Gastrocnemius medialis (tissue), 4 donors: Measurements from ENCODE around the gene PTPN6.

ENCODE experiments used
- POLR2A ChIP-seq, 2 donors: fragments of 450-650 bp; IDR thresholded peaks; one replicate each; pipeline ENCODE4 v1.6.1; 2017; ENCODE audit warnings: antibody characterized with exemption in 2 of 2, mild to moderate bottlenecking in 2 of 2, moderate library complexity in 2 of 2
- TF ChIP-seq, protein P1 (sequence below), 5 experiments: fragments of 450-650 bp in 3 of 5; fragments of 200-600 bp in 2 of 5; sonication (generic) in 2 of 5; IDR thresholded peaks in 4 of 5; conservative IDR thresholded peaks in 1 of 5; 1 replicate in 4 of 5; 2 replicates in 1 of 5; pipeline ENCODE4 v1.5.1; 2016 to 2019; ENCODE audit warnings: antibody characterized with exemption in 5 of 5, mild to moderate bottlenecking in 3 of 5, moderate library complexity in 3 of 5

DNA sequence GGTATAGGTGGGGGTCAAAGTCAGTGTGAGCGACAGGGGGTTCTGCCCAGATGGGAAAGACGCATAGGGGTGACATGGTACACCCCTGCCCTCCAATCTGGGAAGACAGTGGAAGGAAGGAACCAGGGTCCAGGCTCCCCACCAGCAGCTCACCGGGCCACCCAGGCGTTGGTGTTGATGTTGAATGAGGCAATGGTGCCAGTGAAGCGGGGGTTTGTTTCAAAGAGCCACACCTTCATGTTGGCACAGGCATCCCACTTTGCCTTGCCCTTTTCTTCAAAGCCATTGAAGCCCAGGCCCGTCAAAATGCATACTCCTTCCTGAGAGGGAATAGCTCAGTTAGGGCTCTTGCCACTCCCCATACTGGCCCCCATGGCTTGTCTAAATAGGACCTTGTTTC lies 27.0 kb downstream of the PTPN6 start:
- TF ChIP-seq, protein P1, sequence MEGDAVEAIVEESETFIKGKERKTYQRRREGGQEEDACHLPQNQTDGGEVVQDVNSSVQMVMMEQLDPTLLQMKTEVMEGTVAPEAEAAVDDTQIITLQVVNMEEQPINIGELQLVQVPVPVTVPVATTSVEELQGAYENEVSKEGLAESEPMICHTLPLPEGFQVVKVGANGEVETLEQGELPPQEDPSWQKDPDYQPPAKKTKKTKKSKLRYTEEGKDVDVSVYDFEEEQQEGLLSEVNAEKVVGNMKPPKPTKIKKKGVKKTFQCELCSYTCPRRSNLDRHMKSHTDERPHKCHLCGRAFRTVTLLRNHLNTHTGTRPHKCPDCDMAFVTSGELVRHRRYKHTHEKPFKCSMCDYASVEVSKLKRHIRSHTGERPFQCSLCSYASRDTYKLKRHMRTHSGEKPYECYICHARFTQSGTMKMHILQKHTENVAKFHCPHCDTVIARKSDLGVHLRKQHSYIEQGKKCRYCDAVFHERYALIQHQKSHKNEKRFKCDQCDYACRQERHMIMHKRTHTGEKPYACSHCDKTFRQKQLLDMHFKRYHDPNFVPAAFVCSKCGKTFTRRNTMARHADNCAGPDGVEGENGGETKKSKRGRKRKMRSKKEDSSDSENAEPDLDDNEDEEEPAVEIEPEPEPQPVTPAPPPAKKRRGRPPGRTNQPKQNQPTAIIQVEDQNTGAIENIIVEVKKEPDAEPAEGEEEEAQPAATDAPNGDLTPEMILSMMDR (IDR thresholded peaks at IDR 0.05 in 4 of 5, conservative IDR thresholded peaks at IDR 0.05 in 1 of 5), result no peak
- no peak for TF ChIP-seq POLR2A (IDR thresholded peaks at IDR 0.05)
